Small intestine (tissue), 7 donors: ENCODE results near the gene LRRC8B. TPM values are rescaled to one million over a fixed set of nuclear protein-coding genes. Genes with fewer than 3 reads are reported as not detected.
A peak's percentile ranks its signal among the peaks of the same experiment; 100 is the strongest.

Source experiments
- DNase-seq, 2 donors: peaks; one replicate each; pipeline versions ENCODE4 v3.0.0 to v3.0.0-alpha.2; 2013
- FAIRE-seq: peaks from 2 replicates; lab custom pipeline; 2012; peaks lifted over from hg19 to GRCh38; lab: Jason Lieb, UNC
- H3K27ac ChIP-seq, 3 donors: one replicate each; pipeline ENCODE4 v1.5.1; 2013; ENCODE audit warnings: low read length in 2 of 3, mild to moderate bottlenecking in 2 of 3, control low read depth in 1 of 3, inconsistent platforms in 1 of 3, low read depth in 1 of 3, moderate library complexity in 1 of 3
- H3K27me3 ChIP-seq, 3 donors: one replicate each; pipeline ENCODE4 v1.6.1; 2013; ENCODE audit warnings: low read length in 3 of 3, inconsistent platforms in 1 of 3; ENCODE audit not compliant: control insufficient read depth in 3 of 3, insufficient read depth in 3 of 3
- H3K36me3 ChIP-seq, 3 donors: one replicate each; pipeline ENCODE4 v1.6.1; 2013; ENCODE audit warnings: low read length in 3 of 3, inconsistent platforms in 1 of 3, low read depth in 1 of 3, mild to moderate bottlenecking in 1 of 3, moderate library complexity in 1 of 3; ENCODE audit not compliant: control insufficient read depth in 3 of 3, insufficient read depth in 2 of 3
- H3K4me1 ChIP-seq, 3 donors: one replicate each; pipeline ENCODE4 v1.6.1; 2013; ENCODE audit warnings: low read length in 2 of 3, inconsistent platforms in 1 of 3, low read depth in 1 of 3, mild to moderate bottlenecking in 1 of 3, moderate library complexity in 1 of 3; ENCODE audit not compliant: control insufficient read depth in 3 of 3, insufficient read depth in 2 of 3
- H3K4me3 ChIP-seq, 3 donors: one replicate each; pipeline ENCODE4 v1.5.1; 2013; ENCODE audit warnings: low read length in 3 of 3, control low read depth in 1 of 3, inconsistent platforms in 1 of 3, low read depth in 1 of 3, mild to moderate bottlenecking in 1 of 3, moderate library complexity in 1 of 3
- H3K9me3 ChIP-seq, 2 donors: one replicate each; pipeline ENCODE4 v1.6.1; 2013; ENCODE audit warnings: low read depth in 1 of 2, low read length in 1 of 2; ENCODE audit not compliant: control insufficient read depth in 2 of 2, insufficient read depth in 1 of 2
- WGBS, 3 donors: extraction: QIAGEN DNeasy Blood & Tissue Kit; methylation state at CpG; one replicate each; pipeline ENCODE4 v1.1.7; 2013; 5-methylcytosine and 5-hydroxymethylcytosine counted together
- polyA plus RNA-seq, 4 donors: library from polyadenylated mRNA; stranded (reverse) in 3 of 4; unstranded in 1 of 4; fragments of 200-250 nt in 3 of 4; fragments of 120-200 nt in 1 of 4; gene quantifications; one replicate each; pipeline versions ENCODE4 v1.2.1 to v1.2.3, GENCODE V29; 2013
- donor health status: healthy with polysubstance abuse.
- donor health status: control.
- donor health status: control.
- donor health status: Bipolar disorder and iron deficiency.
- donor health status: healthy.

LRRC8B gene
- polyA plus RNA-seq, 4 donors = 1.6 to 8.4 (median 4.2) TPM

- H3K4me1 ChIP-seq = peaks cover 0 to 6% (median 6%) of the 10 kb centered on the region in 3 donors
- FAIRE-seq (no peak), DNase-seq (no peak)
- H3K27ac ChIP-seq = no peak overlapping the region
- no peaks in the 10 kb centered on the region for H3K36me3 ChIP-seq
- H3K27me3 ChIP-seq = no peaks in the 10 kb centered on the region
- H3K9me3 ChIP-seq = no peaks in the 10 kb centered on the region
- no peak overlapping the region for H3K4me3 ChIP-seq
Measured at GRCh38 chr1:89528382-89528780, 3.8 kb downstream of the LRRC8B start.

- Histone ChIP-seq H3K4me3 (no peak overlapping the region), H3K36me3 (no peaks in the 10 kb centered on the region), H3K27me3 (no peaks in the 10 kb centered on the region), H3K9me3 (no peaks in the 10 kb centered on the region), H3K4me1 (peaks cover 0 to 6% (median 0%) of the 10 kb centered on the region in 3 donors), H3K27ac (no peak overlapping the region)
- DNase-seq = no peak
- FAIRE-seq = no peak
- 74 to 82% (median 78%) methylated on average over 2 of the region's 2 CpGs for WGBS, 3 donors
Measured at GRCh38 chr1:89529196-89529595, 4.6 kb downstream of the LRRC8B start.

- Histone ChIP-seq H3K9me3 (no peaks in the 10 kb centered on the region), H3K27me3 (no peaks in the 10 kb centered on the region), H3K36me3 (no peaks in the 10 kb centered on the region), H3K4me3 (no peak overlapping the region), H3K4me1 (peaks cover 0 to 6% (median 0%) of the 10 kb centered on the region in 3 donors), H3K27ac (no peak overlapping the region)
- FAIRE-seq (no peak), DNase-seq (no peak)
- WGBS, 3 donors = 83 to 89% (median 87%) methylated on average over 8 of the region's 8 CpGs
Measured at GRCh38 chr1:89530444-89531089, 5.9 kb downstream of the LRRC8B start.

GRCh38 chr1:89531480-89532139 lies 7.0 kb downstream of the LRRC8B start:
- Histone ChIP-seq H3K9me3 (no peaks in the 10 kb centered on the region), H3K27me3 (no peaks in the 10 kb centered on the region), H3K4me1 (peaks cover 0 to 4% (median 0%) of the 10 kb centered on the region in 3 donors), H3K36me3 (no peaks in the 10 kb centered on the region), H3K27ac (no peak overlapping the region), H3K4me3 (no peak overlapping the region)
- FAIRE-seq = no peak
- WGBS, 3 donors = 84 to 87% (median 85%) methylated on average over 3 of the region's 3 CpGs
- peak in 1 of 2 donors; percentile 29 for DNase-seq

GRCh38 chr1:89532228-89532627 lies 7.6 kb downstream of the LRRC8B start:
- Histone ChIP-seq H3K36me3 (no peaks in the 10 kb centered on the region), H3K4me3 (no peak overlapping the region), H3K4me1 (peaks cover 0 to 4% (median 0%) of the 10 kb centered on the region in 3 donors), H3K27me3 (no peaks in the 10 kb centered on the region), H3K9me3 (no peaks in the 10 kb centered on the region), H3K27ac (no peak overlapping the region)
- FAIRE-seq (no peak), DNase-seq (no peak)
- 77 to 86% (median 84%) methylated on average over 4 of the region's 4 CpGs for WGBS, 3 donors

- WGBS, 3 donors = 45 to 67% (median 57%) methylated on average over 1 of the region's 1 CpG
- Histone ChIP-seq H3K36me3 (no peaks in the 10 kb centered on the region), H3K27ac (no peak overlapping the region), H3K4me3 (no peak overlapping the region), H3K27me3 (no peaks in the 10 kb centered on the region), H3K4me1 (peaks cover 0 to 4% (median 0%) of the 10 kb centered on the region in 3 donors), H3K9me3 (no peaks in the 10 kb centered on the region)
- no peak for FAIRE-seq
- DNase-seq = no peak
Measured at GRCh38 chr1:89532866-89533265, 8.2 kb downstream of the LRRC8B start.

GRCh38 chr1:89535537-89535936 lies 10.9 kb downstream of the LRRC8B start:
- Histone ChIP-seq H3K36me3 (no peaks in the 10 kb centered on the region), H3K4me3 (no peak overlapping the region), H3K4me1 (peaks cover 0 to 4% (median 0%) of the 10 kb centered on the region in 3 donors), H3K27me3 (no peaks in the 10 kb centered on the region), H3K9me3 (no peaks in the 10 kb centered on the region), H3K27ac (no peak overlapping the region)
- FAIRE-seq (no peak), DNase-seq (no peak)
- 95 to 98% (median 98%) methylated on average over 2 of the region's 2 CpGs for WGBS, 3 donors

GRCh38 chr1:89536555-89537341 lies 12.1 kb downstream of the LRRC8B start:
- H3K9me3 ChIP-seq = no peaks in the 10 kb centered on the region
- H3K36me3 ChIP-seq = no peaks in the 10 kb centered on the region
- DNase-seq = no peak
- WGBS, 3 donors = 87 to 93% (median 92%) methylated on average over 5 of the region's 5 CpGs
- peaks cover 0 to 2% (median 0%) of the 10 kb centered on the region in 3 donors for H3K4me1 ChIP-seq
- no peak overlapping the region for H3K27ac ChIP-seq
- no peaks in the 10 kb centered on the region for H3K27me3 ChIP-seq
- H3K4me3 ChIP-seq = no peak overlapping the region
- no peak for FAIRE-seq
